ENCODE results near the gene HDHD5. TPM values are rescaled to one million over a fixed set of nuclear protein-coding genes. Genes with fewer than 3 reads are reported as not detected.

Gene HDHD5
- polyA plus RNA-seq, 1 donor from 2014 or later, result 91.3 TPM

DNA sequence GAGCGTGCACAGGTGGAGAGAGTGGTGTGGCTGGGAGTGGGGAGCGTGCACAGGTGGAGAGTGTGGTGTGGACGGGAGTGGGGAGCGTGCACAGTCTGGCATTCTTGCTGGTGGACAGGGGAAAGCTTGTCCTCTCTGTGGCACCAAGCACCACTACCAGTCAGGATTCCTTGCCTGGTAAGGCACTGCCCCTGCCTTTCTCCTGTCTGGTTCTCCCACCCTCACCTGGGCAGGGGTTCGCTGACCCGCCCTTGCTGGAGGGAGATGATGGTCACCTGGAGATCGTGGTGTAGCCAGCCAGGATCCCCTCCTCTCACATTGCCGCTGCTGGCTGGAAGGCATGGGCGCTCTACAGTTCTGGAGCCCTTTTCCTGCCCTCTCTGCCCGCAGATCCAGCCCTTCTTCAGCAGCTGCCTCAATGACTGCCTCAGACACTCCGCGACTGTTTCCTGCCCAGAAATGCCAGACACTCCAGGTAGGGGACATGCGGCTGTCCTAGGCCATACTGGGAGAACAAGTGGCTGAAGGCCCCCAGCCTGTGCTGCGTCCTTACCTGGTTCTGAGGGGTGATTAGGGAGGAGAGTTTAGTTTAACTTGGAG is 54.6 kb downstream of the HDHD5 start:
- Histone ChIP-seq H3F3A (ENCODE audit: insufficient read depth, low read length, poor library complexity, severe bottlenecking) (no peaks in the 10 kb centered on the region), H2AFZ (ENCODE audit: low read depth, low read length) (no peak overlapping the region), H3K4me3 (ENCODE audit: low read length) (no peak overlapping the region), H3K27me3 (ENCODE audit: insufficient read depth, low read depth, low read length) (no peaks in the 10 kb centered on the region), H3K9ac (ENCODE audit: low read length) (no peak overlapping the region), H3K79me2 (replicated peaks; ENCODE audit: insufficient read depth, low read length) (no peaks in the 10 kb centered on the region), H3K27ac (ENCODE audit: low read length) (no peak overlapping the region), H3K4me2 (ENCODE audit: low read length) (no peak overlapping the region), H3K36me3 (ENCODE audit: insufficient read depth, low read length) (no peaks in the 10 kb centered on the region), H4K20me1 (ENCODE audit: insufficient read depth) (no peaks in the 10 kb centered on the region), H3K9me3 (ENCODE audit: low read length) (no peaks in the 10 kb centered on the region), H3K9me2 (ENCODE audit: insufficient read depth, low read length) (no peaks in the 10 kb centered on the region)
- TF ChIP-seq SMC3 (conservative IDR thresholded peaks at IDR 0.05; ENCODE audit: poor library complexity), result no peak
- TF ChIP-seq, protein P1, sequence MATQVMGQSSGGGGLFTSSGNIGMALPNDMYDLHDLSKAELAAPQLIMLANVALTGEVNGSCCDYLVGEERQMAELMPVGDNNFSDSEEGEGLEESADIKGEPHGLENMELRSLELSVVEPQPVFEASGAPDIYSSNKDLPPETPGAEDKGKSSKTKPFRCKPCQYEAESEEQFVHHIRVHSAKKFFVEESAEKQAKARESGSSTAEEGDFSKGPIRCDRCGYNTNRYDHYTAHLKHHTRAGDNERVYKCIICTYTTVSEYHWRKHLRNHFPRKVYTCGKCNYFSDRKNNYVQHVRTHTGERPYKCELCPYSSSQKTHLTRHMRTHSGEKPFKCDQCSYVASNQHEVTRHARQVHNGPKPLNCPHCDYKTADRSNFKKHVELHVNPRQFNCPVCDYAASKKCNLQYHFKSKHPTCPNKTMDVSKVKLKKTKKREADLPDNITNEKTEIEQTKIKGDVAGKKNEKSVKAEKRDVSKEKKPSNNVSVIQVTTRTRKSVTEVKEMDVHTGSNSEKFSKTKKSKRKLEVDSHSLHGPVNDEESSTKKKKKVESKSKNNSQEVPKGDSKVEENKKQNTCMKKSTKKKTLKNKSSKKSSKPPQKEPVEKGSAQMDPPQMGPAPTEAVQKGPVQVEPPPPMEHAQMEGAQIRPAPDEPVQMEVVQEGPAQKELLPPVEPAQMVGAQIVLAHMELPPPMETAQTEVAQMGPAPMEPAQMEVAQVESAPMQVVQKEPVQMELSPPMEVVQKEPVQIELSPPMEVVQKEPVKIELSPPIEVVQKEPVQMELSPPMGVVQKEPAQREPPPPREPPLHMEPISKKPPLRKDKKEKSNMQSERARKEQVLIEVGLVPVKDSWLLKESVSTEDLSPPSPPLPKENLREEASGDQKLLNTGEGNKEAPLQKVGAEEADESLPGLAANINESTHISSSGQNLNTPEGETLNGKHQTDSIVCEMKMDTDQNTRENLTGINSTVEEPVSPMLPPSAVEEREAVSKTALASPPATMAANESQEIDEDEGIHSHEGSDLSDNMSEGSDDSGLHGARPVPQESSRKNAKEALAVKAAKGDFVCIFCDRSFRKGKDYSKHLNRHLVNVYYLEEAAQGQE (IDR thresholded peaks at IDR 0.05; ENCODE audit: borderline replicate concordance), result no peak
- TF ChIP-seq RAD21 (conservative IDR thresholded peaks at IDR 0.05), result no peak
- no peak for TF ChIP-seq MXI1 (conservative IDR thresholded peaks at IDR 0.05; ENCODE audit: poor library complexity, severe bottlenecking)
- no peak for TF ChIP-seq EP300 (conservative IDR thresholded peaks at IDR 0.05; ENCODE audit: poor library complexity, severe bottlenecking)
- no peak for TF ChIP-seq TAF1 (IDR thresholded peaks at IDR 0.05; ENCODE audit: low read depth)
- no peak for TF ChIP-seq POLR2AphosphoS5 (IDR thresholded peaks at IDR 0.05)
- TF ChIP-seq, protein P2, sequence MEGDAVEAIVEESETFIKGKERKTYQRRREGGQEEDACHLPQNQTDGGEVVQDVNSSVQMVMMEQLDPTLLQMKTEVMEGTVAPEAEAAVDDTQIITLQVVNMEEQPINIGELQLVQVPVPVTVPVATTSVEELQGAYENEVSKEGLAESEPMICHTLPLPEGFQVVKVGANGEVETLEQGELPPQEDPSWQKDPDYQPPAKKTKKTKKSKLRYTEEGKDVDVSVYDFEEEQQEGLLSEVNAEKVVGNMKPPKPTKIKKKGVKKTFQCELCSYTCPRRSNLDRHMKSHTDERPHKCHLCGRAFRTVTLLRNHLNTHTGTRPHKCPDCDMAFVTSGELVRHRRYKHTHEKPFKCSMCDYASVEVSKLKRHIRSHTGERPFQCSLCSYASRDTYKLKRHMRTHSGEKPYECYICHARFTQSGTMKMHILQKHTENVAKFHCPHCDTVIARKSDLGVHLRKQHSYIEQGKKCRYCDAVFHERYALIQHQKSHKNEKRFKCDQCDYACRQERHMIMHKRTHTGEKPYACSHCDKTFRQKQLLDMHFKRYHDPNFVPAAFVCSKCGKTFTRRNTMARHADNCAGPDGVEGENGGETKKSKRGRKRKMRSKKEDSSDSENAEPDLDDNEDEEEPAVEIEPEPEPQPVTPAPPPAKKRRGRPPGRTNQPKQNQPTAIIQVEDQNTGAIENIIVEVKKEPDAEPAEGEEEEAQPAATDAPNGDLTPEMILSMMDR (IDR thresholded peaks at IDR 0.05; ENCODE audit: poor library complexity, severe bottlenecking), result no peak
- no peak for TF ChIP-seq EZH2 (IDR thresholded peaks at IDR 0.05; ENCODE audit: borderline replicate concordance, insufficient read depth, low read length, poor library complexity, severe bottlenecking)

DNA sequence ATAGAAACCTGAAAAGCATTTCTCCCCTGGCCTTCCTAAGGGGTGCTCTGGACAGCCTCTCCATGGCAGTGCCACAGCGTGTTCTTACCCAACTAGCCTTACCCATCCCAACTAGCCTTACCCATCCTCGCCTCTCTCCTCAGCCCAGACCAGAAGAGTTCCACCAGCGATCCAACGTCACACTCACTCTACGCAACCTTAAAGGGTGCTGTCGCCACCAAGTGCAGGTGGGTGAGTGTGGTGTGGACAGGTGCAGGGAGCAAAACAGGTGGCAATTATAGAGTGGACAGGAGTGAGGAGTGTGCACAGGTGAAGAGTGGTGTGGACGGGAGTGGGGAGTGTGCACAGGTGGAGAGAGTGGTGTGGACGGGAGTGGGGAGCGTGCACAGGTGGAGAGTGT is 55.7 kb downstream of the HDHD5 start:
- H3K9me3 ChIP-seq (ENCODE audit: low read length), result no peaks in the 10 kb centered on the region
- no peaks in the 10 kb centered on the region for H3K9me2 ChIP-seq (ENCODE audit: insufficient read depth, low read length)
- no peak overlapping the region for H3K9ac ChIP-seq (ENCODE audit: low read length)
- TF ChIP-seq EP300 (conservative IDR thresholded peaks at IDR 0.05; ENCODE audit: poor library complexity, severe bottlenecking), result no peak
- TF ChIP-seq, protein P2 (IDR thresholded peaks at IDR 0.05; ENCODE audit: poor library complexity, severe bottlenecking), result no peak
- TF ChIP-seq POLR2AphosphoS5 (IDR thresholded peaks at IDR 0.05), result no peak
- TF ChIP-seq, protein P1 (IDR thresholded peaks at IDR 0.05; ENCODE audit: borderline replicate concordance), result no peak
- no peak for TF ChIP-seq TAF1 (IDR thresholded peaks at IDR 0.05; ENCODE audit: low read depth)
- no peak for TF ChIP-seq EZH2 (IDR thresholded peaks at IDR 0.05; ENCODE audit: borderline replicate concordance, insufficient read depth, low read length, poor library complexity, severe bottlenecking)
- TF ChIP-seq SMC3 (conservative IDR thresholded peaks at IDR 0.05; ENCODE audit: poor library complexity), result no peak
- TF ChIP-seq MXI1 (conservative IDR thresholded peaks at IDR 0.05; ENCODE audit: poor library complexity, severe bottlenecking), result no peak
- TF ChIP-seq RAD21 (conservative IDR thresholded peaks at IDR 0.05), result no peak
- no peaks in the 10 kb centered on the region for H3K36me3 ChIP-seq (ENCODE audit: insufficient read depth, low read length)
- no peaks in the 10 kb centered on the region for H3K79me2 ChIP-seq (replicated peaks; ENCODE audit: insufficient read depth, low read length)
- H3K27ac ChIP-seq (ENCODE audit: low read length), result no peak overlapping the region
- H3F3A ChIP-seq (ENCODE audit: insufficient read depth, low read length, poor library complexity, severe bottlenecking), result no peaks in the 10 kb centered on the region
- no peaks in the 10 kb centered on the region for H3K27me3 ChIP-seq (ENCODE audit: insufficient read depth, low read depth, low read length)
- H2AFZ ChIP-seq (ENCODE audit: low read depth, low read length), result no peak overlapping the region
- H3K4me2 ChIP-seq (ENCODE audit: low read length), result no peak overlapping the region
- no peak overlapping the region for H3K4me3 ChIP-seq (ENCODE audit: low read length)
- no peaks in the 10 kb centered on the region for H4K20me1 ChIP-seq (ENCODE audit: insufficient read depth)

All from neural cell (in vitro differentiated cells).